ENCODE measurements around the gene SULT1C3.

Gene SULT1C3

DNA sequence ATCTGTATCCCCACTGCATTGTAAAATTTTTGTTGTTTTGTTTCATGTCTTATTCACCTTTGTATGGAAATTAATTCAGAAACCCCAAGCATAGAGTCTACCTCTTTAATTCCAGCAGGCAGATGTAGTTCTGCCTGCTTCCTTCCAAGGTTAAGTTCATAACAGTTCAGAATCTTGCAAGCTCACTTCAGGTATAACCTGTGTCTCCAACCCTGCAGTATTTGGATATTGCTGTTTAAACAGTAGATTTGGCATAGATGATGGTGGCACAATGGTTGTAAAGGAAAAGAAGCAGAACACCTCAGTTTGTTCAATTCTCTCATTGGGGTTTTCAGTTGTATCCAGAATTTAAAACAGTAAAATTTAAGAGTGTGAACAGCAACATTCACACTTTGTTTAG lies 70.1 kb downstream of the SULT1C3 start:
- no peak for DNase-seq

Data from GDM1 (cell line).